Upper lobe of right lung (tissue), 1 donor: ENCODE data around the gene KHDRBS1. TPM values are rescaled to one million over a fixed set of nuclear protein-coding genes. Genes with fewer than 3 reads are reported as not detected.

ENCODE experiments used
- ATAC-seq: fragments of 200-7000 bp; cut with Tn5 transposase; one replicate; pipeline ENCODE4 v1.9.1; 2020; ENCODE audit warnings: mild to moderate bottlenecking, moderate library complexity
- DNase-seq: peaks from one replicate; pipeline ENCODE4 v3.0.0-alpha.2; 2020
- H3K27ac ChIP-seq: fragments of 200-600 bp; one replicate; pipeline ENCODE4 v1.8.0; 2022
- H3K27me3 ChIP-seq: fragments of 200-600 bp; one replicate; pipeline ENCODE4 v1.8.0; 2022; ENCODE audit warnings: mild to moderate bottlenecking
- H3K36me3 ChIP-seq: fragments of 200-600 bp; one replicate; pipeline ENCODE4 v1.8.0; 2022
- H3K4me1 ChIP-seq: fragments of 200-600 bp; one replicate; pipeline ENCODE4 v1.8.0; 2022
- H3K4me3 ChIP-seq: fragments of 200-600 bp; one replicate; pipeline ENCODE4 v1.8.0; 2022; ENCODE audit warnings: mild to moderate bottlenecking
- H3K9me3 ChIP-seq: fragments of 200-600 bp; one replicate; pipeline ENCODE4 v1.8.0; 2022
- intact Hi-C: fragments of 100-400 bp; cut with DNase I; formaldehyde crosslinking; loops from one replicate; pipeline ENCODE4 v1.11.0; 2022
- total RNA-seq: library from RNA; stranded (reverse); fragmentation: NEBNext Ultra II Directional; extraction: Animal tissue kit (Norgen Biotek cat#: 25700); gene quantifications from one replicate; pipeline ENCODE4 v1.2.1, GENCODE V29; 2021
- TF ChIP-seq, protein P1 (sequence below): fragments of 200-600 bp; IDR thresholded peaks from one replicate; pipeline ENCODE4 v1.8.0; 2022; ENCODE audit warnings: antibody characterized with exemption
- donor health status: DM: no; HTN: yes; CAD: no; lungs with severe emphysema.

KHDRBS1 gene
- total RNA-seq, 1 donor from 2014 or later: 81.7 TPM

DNA sequence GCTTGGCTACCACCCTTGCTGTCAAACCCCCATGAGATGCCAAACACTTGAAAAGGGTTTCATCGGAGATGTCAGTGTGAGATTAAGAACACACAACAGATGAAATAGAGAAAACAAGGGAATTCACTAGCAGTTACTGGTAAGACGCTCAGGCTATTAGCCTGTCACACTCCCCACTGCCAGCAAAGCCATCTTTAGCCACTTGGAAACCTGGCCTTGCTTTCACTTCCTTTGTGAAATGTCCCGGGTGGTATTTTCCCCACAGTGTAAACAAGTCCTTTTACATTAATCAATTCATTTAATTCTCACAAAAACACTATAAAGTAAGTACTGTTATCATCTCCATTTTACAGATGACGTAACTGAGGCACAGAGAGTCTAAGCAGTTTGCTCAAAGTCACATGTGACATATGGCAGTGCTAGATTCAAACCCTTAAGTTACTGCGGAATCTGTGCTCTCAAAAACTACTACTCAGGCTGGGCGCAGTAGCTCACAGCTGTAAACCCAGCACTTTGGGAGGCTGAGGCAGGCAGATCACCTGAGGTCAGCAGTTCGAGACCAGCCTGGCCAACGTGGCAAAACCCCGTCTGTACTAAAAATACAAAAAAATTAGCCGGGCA, 32.7 kb upstream of the KHDRBS1 start:
- TF ChIP-seq, protein P1, sequence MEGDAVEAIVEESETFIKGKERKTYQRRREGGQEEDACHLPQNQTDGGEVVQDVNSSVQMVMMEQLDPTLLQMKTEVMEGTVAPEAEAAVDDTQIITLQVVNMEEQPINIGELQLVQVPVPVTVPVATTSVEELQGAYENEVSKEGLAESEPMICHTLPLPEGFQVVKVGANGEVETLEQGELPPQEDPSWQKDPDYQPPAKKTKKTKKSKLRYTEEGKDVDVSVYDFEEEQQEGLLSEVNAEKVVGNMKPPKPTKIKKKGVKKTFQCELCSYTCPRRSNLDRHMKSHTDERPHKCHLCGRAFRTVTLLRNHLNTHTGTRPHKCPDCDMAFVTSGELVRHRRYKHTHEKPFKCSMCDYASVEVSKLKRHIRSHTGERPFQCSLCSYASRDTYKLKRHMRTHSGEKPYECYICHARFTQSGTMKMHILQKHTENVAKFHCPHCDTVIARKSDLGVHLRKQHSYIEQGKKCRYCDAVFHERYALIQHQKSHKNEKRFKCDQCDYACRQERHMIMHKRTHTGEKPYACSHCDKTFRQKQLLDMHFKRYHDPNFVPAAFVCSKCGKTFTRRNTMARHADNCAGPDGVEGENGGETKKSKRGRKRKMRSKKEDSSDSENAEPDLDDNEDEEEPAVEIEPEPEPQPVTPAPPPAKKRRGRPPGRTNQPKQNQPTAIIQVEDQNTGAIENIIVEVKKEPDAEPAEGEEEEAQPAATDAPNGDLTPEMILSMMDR: no peak
- DNase-seq: no peak
- intact Hi-C loops: no loop called here

DNA sequence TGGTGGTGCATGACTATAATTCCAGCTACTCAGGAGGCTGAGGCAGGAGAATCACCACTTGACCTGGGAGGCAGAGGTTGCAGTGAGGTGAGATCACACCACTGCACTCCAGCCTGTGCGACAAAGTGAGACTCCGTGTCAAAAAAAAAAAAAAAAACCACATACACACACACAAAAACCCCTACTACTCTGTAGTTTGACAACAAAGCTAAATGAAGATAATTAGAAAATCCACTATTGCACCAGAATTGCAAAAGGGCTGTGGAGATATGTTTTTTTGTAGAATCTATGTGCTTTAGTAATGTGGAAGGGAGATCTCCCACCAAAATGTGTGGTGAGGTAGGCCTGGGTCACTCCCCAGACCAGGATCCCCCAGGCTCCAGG, 32.2 kb upstream of the KHDRBS1 start:
- Histone ChIP-seq H3K4me1 (peaks cover 12% of the 10 kb centered on the region), H3K27ac (peak overlapping the region; percentile 3), H3K36me3 (no peaks in the 10 kb centered on the region), H3K27me3 (no peaks in the 10 kb centered on the region), H3K9me3 (no peaks in the 10 kb centered on the region), H3K4me3 (no peak overlapping the region)
- intact Hi-C loops: no loop called here
- no peak for DNase-seq
- TF ChIP-seq, protein P1: no peak
- no peak for ATAC-seq

More for the DNA sequence above, 32.7 kb upstream of the KHDRBS1 start:
- no peaks in the 10 kb centered on the region for H3K9me3 ChIP-seq
- H3K4me1 ChIP-seq: peaks cover 12% of the 10 kb centered on the region
- no peaks in the 10 kb centered on the region for H3K27me3 ChIP-seq
- no peaks in the 10 kb centered on the region for H3K36me3 ChIP-seq
- H3K4me3 ChIP-seq: no peak overlapping the region
- no peak overlapping the region for H3K27ac ChIP-seq
- ATAC-seq: no peak

DNA sequence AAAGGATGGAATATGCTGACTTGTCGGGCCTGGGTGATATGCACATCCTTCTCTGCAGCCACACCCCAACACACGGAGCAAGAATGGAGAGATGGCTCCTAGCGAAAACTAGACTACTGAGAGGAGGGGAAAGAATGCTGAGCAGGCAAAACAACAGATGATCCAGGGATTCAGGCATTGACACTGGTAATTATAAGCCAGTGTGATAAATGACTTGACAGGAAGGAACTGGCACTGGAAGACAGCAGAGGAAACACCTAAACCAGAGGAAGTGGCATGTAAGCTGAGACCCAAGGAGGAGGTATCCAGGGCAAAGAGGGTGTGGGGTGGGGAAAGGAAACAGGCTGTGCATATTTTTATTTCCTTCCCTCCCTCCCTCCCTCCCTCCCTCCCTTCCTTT, 31.7 kb upstream of the KHDRBS1 start:
- intact Hi-C loops: no loop called here
- TF ChIP-seq, protein P1: no peak
- Histone ChIP-seq H3K27ac (peak overlapping the region; percentile 3), H3K27me3 (no peaks in the 10 kb centered on the region), H3K36me3 (no peaks in the 10 kb centered on the region), H3K9me3 (no peaks in the 10 kb centered on the region), H3K4me1 (peaks cover 12% of the 10 kb centered on the region), H3K4me3 (no peak overlapping the region)
- ATAC-seq: peak; percentile 40
- DNase-seq: no peak

DNA sequence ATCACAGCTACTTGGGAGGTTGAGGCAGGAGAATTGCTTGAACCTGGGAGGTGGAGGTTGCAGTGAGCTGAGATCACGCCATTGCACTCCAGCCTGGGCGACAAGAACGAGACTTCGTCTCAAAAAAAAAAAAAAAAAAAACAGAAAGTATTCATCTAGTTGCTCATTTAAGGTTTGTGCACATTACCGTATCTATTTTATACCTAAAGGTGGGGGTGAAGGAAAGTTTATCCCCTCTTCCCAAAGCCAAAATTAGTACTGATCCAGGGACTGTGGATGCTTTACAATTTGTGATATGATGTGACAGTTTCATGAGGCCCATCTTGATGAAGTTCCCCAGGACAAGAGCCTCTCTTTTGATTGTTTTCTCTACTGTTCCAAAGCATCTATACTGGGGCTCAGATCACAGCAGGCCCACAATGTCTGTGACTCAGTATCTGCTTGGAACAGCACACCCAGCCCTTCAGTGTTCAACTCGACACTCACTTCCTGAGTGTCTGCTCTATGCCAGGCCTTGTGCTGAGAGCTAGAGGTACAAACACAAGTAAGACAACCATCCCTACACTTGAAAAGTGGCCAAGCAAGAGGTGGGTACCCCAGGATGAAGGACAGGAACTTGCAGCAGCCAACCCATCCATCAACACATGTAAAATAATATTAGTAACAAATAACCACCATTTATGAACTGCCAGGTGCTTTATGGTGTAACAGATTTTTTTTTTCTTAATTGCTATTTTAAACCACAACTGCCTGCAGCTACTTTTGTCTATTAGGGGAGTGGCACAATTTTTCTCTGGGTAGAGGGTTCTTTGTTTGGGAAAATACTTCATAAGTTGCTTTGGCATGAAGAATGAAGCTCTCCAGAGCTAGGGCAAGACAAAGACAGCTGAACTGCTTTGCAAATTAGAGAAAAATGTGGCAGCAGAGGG, 29.0 kb upstream of the KHDRBS1 start:
- TF ChIP-seq, protein P1: no peak

DNA sequence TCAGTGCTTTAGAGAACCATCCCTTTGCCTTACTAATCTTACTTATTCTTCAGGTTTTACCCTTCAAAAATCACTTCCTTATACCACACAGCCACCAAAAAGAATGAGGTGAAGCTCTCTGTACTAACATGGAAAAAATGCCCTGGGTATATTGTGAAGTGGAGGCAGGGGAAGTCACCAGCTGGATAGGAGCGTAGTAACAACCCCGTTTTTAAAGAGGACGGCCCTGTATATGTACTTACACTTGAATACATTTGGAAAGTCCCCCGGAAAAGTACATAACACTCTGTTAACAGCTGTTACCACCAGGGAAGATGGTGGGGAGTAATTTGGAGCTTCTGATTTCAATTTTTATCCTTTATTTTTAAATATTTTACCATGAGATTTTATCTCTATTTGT, 28.2 kb upstream of the KHDRBS1 start:
- Histone ChIP-seq H3K36me3 (no peaks in the 10 kb centered on the region), H3K4me3 (no peak overlapping the region), H3K27me3 (no peaks in the 10 kb centered on the region), H3K4me1 (peaks cover 12% of the 10 kb centered on the region), H3K9me3 (no peaks in the 10 kb centered on the region), H3K27ac (peak overlapping the region; percentile 45)
- TF ChIP-seq, protein P1: no peak
- peak; percentile 45 for ATAC-seq
- intact Hi-C loops: no loop called here
- no peak for DNase-seq

More for the DNA sequence above, 29.0 kb upstream of the KHDRBS1 start:
- H3K4me3 ChIP-seq: no peak overlapping the region
- H3K9me3 ChIP-seq: no peaks in the 10 kb centered on the region
- no peak for DNase-seq
- H3K4me1 ChIP-seq: peaks cover 12% of the 10 kb centered on the region
- intact Hi-C loops: no loop called here
- no peaks in the 10 kb centered on the region for H3K27me3 ChIP-seq
- peak overlapping the region; percentile 45 for H3K27ac ChIP-seq
- peak; percentile 63 for ATAC-seq
- no peaks in the 10 kb centered on the region for H3K36me3 ChIP-seq
